H1 (cell line): Measurements from ENCODE around the gene USP7.

ENCODE experiments used
- CTCF ChIP-seq, 3 experiments: IDR thresholded peaks; 1 replicate in 2 of 3; 2 replicates in 1 of 3; pipeline versions ENCODE4 v1.5.1 to v1.6.1; 2011; ENCODE audit warnings: low read length in 3 of 3, mild to moderate bottlenecking in 3 of 3, inconsistent platforms in 2 of 3, low read depth in 1 of 3, moderate library complexity in 1 of 3; ENCODE audit not compliant: insufficient read depth in 1 of 3; ENCODE audit errors: control extremely low read depth in 1 of 3
- EZH2 ChIP-seq: fragments of 200-600 bp; sonication (generic); IDR thresholded peaks from 2 replicates; pipeline ENCODE4 v1.7.1; 2012; ENCODE audit warnings: low read depth, mild to moderate bottlenecking, moderate library complexity, low read length, inconsistent platforms; ENCODE audit not compliant: severe bottlenecking

- TF ChIP-seq EZH2 = no peak
- no peak for TF ChIP-seq CTCF (IDR thresholded peaks at IDR 0.05; ENCODE audit: control extremely low read depth in 1 of 3, insufficient read depth in 1 of 3, low read depth in 1 of 3, low read length in 3 of 3)
Observed at GRCh38 chr16:9002042-9002441, 38.3 kb upstream of the USP7 start.
